ENCODE data around the gene AFAP1L2. TPM values are rescaled to one million over a fixed set of nuclear protein-coding genes. Genes with fewer than 3 reads are reported as not detected.

AFAP1L2 gene
- total RNA-seq, 5 donors from 2014 or later (not counting 1 experiment from before 2014, with no cell fraction given): 1.0 to 3.8 (median 2.1) TPM

DNA sequence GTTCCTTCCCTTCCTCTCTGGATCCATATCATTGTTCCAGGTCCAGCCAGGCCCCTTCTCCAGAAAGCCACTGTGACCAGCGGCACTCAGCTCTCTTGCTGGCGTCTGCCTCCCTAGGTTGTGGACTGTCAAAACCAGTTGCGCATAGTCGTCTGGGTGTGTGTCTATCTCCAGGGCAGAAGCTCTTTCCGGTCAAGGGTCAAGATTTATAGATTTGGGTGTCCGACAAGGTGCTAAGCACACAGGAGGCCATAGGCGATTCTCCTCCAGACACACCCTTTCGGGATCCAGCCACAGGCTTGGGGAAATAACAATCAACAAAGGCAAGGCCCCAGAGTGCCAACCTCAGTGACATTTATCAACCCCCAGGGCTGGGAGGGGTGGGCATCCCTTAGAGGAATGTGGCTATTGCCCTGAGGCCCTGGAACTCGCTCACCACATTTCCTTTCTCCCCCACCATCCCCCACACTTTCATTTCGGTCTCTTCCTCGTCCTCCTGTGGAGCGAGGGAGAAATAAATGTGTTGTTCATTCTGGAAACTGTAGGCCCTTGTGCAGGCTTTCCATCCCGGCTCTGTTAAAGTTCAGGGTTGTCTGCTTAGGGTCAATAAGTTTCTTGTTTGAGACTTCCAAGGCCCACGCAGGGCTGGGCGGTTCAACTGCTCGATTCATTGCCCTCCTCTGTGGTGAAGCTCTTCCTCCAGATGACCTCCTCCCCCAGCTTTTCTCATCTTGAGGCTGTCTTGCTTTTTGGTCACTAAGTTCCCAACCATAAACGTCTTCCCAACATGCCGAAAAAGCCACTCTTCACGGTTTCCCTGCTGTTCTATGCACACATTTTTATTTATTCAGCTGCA, 57.9 kb downstream of the AFAP1L2 start:
- DNase-seq (no peak), ATAC-seq (replicated peaks in 1 of 4) (no peak)
- Histone ChIP-seq H3K4me1 (ENCODE audit: control insufficient read depth in 1 of 2, extremely low read depth in 1 of 2, insufficient read depth in 2 of 2, low read length in 2 of 2) (no peaks in the 10 kb centered on the region), H3K4me3 (ENCODE audit: control insufficient read depth in 1 of 2, extremely low read depth in 1 of 2, low read length in 1 of 2) (no peak overlapping the region), H3K27me3 (replicated peaks in 1 of 2; ENCODE audit: control insufficient read depth in 2 of 2, extremely low read depth in 1 of 2, insufficient read depth in 2 of 2, low read length in 1 of 2) (peaks cover 0 to 12% of the 10 kb centered on the region in 2 experiments), H3K9me3 (no peaks in the 10 kb centered on the region), H3K27ac (ENCODE audit: low read length) (no peak overlapping the region), H3K36me3 (ENCODE audit: control insufficient read depth in 2 of 2, extremely low read depth in 1 of 2, insufficient read depth in 1 of 2, low read length in 1 of 2) (no peaks in the 10 kb centered on the region)
- Mint-ChIP-seq H3K4me3 (no peak overlapping the region), H3K27ac (no peak overlapping the region), H3K4me1 (no peaks in the 10 kb centered on the region), H3K9me3 (no peaks in the 10 kb centered on the region), H3K27me3 (peaks cover 0 to 4% of the 10 kb centered on the region in 2 donors), H3K36me3 (no peaks in the 10 kb centered on the region)
- 83% methylated on average over 10 of the region's 19 CpGs for WGBS (ENCODE audit: insufficient coverage)
- ChIA-PET POLR2A (interaction anchor here in 1 of 2 donors (0.6 kb wide), 1 partner anchor 684 kb away, joined by 3 read pairs; no protein-coding TSS in a partner anchor), CTCF (no interaction called here)

DNA sequence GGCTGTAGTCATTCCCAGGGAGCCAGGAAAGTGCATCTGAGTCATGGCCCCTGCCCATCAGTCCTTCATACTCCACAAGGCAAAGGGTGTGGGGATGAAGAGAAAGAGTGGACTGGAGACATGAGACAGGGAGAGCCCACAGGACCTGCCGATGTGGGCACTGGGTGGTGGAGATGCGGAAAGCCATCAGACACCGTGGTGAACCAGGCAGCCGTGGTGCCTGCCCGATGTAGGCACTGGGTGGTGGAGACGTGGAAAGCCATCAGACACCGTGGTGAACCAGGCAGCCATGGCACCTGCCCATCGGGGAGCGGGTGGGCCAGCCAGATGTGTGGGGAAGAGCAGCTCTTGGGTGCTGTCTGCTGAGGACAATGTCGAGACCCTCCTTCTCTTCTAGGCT, 58.6 kb downstream of the AFAP1L2 start:
- Histone ChIP-seq H3K4me3 (ENCODE audit: control insufficient read depth in 1 of 2, extremely low read depth in 1 of 2, low read length in 1 of 2) (no peak overlapping the region), H3K27me3 (replicated peaks in 1 of 2; ENCODE audit: control insufficient read depth in 2 of 2, extremely low read depth in 1 of 2, insufficient read depth in 2 of 2, low read length in 1 of 2) (peaks cover 0 to 9% of the 10 kb centered on the region in 2 experiments), H3K36me3 (ENCODE audit: control insufficient read depth in 2 of 2, extremely low read depth in 1 of 2, insufficient read depth in 1 of 2, low read length in 1 of 2) (no peaks in the 10 kb centered on the region), H3K27ac (ENCODE audit: low read length) (no peak overlapping the region), H3K9me3 (no peaks in the 10 kb centered on the region), H3K4me1 (ENCODE audit: control insufficient read depth in 1 of 2, extremely low read depth in 1 of 2, insufficient read depth in 2 of 2, low read length in 2 of 2) (no peaks in the 10 kb centered on the region)
- POLR2A ChIA-PET: no interaction called here
- Mint-ChIP-seq H3K27me3 (peaks cover 0 to 4% of the 10 kb centered on the region in 2 donors), H3K27ac (no peak overlapping the region), H3K36me3 (no peaks in the 10 kb centered on the region), H3K4me3 (no peak overlapping the region), H3K4me1 (no peaks in the 10 kb centered on the region), H3K9me3 (no peaks in the 10 kb centered on the region)
- ATAC-seq (replicated peaks in 1 of 4) (no peak), DNase-seq (no peak)
- CTCF ChIA-PET: no interaction called here
- 87% methylated on average over 8 of the region's 10 CpGs for WGBS (ENCODE audit: insufficient coverage)

DNA sequence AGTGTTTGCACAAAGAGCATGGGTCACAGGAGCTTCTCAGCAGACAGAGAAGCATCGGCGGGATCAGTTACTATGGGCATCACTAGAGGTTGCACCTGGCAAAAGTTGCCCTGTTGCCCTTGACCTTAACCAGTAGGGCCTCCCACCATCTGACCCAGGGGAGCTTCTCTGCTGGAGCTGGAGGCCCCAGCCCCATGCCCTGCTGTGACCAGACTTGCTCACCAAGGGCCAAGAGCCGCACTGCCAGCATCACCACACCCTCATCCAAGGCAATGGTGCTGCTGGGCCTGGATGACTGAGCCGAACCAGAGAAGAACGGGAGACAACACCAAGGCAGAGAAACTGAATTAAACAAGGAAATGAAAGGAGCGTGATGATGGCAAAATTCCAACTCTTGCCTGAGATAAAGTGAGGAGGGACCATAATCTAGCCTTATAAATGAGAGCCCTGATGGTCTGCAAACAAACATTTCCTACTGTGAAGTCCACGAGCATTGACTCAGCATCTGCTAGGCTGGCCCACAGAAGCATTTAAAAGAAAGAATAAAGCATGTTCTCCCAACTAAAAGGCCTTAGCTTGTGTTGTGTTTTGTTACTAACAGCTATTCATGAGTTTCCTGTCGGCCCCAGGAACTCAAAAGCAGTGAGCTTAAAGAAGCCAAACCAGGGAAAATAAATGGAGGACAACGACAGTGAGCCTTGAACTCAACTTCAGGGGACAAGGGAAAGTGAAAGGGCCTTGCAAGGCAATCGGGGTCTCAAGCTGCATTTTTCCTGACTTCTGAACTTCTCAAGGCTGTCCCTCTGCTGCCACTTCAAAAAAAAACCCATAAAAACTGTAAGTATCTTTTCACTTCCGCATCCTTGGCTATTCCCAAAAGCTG, 60.4 kb downstream of the AFAP1L2 start:
- ChIA-PET POLR2A (no interaction called here), CTCF (interaction anchor here in 1 of 2 donors (0.6 kb wide), 1 partner anchor 1585 kb away, joined by 3 read pairs; no protein-coding TSS in a partner anchor)
- Histone ChIP-seq H3K27ac (ENCODE audit: low read length) (no peak overlapping the region), H3K27me3 (replicated peaks in 1 of 2; ENCODE audit: control insufficient read depth in 2 of 2, extremely low read depth in 1 of 2, insufficient read depth in 2 of 2, low read length in 1 of 2) (peaks cover 0 to 5% of the 10 kb centered on the region in 2 experiments), H3K4me1 (ENCODE audit: control insufficient read depth in 1 of 2, extremely low read depth in 1 of 2, insufficient read depth in 2 of 2, low read length in 2 of 2) (no peaks in the 10 kb centered on the region), H3K36me3 (ENCODE audit: control insufficient read depth in 2 of 2, extremely low read depth in 1 of 2, insufficient read depth in 1 of 2, low read length in 1 of 2) (no peaks in the 10 kb centered on the region), H3K4me3 (ENCODE audit: control insufficient read depth in 1 of 2, extremely low read depth in 1 of 2, low read length in 1 of 2) (no peak overlapping the region), H3K9me3 (no peaks in the 10 kb centered on the region)
- Mint-ChIP-seq H3K36me3 (no peaks in the 10 kb centered on the region), H3K4me3 (no peak overlapping the region), H3K27ac (no peak overlapping the region), H3K9me3 (no peaks in the 10 kb centered on the region), H3K27me3 (no peaks in the 10 kb centered on the region), H3K4me1 (no peaks in the 10 kb centered on the region)
- 80% methylated on average over 7 of the region's 11 CpGs for WGBS (ENCODE audit: insufficient coverage)
- ATAC-seq (replicated peaks in 1 of 4) (no peak), DNase-seq (no peak)

DNA sequence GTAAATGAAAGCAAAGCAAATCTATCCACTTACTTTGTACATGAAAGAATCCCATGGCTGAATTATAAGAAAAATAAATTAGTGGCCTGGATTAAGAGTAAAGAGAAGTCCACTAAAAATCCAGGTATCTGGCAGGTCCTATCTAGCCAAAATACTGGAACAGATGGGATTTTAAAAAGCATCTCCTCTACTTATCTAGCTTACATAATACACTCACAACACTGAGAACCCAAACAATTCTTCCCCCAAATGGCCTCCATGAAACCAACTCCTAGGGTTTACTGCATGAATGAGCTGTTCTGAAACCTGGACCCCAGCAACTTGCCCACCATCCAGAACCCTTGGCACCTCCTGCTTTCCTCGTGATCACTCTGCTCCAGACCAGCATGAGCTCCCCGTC, 61.3 kb downstream of the AFAP1L2 start:
- no peak for DNase-seq
- CTCF ChIA-PET: no interaction called here
- H3K27ac ChIP-seq (ENCODE audit: low read length): no peak overlapping the region
- ATAC-seq (replicated peaks in 1 of 4): no peak
- H3K4me3 ChIP-seq (ENCODE audit: control insufficient read depth in 1 of 2, extremely low read depth in 1 of 2, low read length in 1 of 2): no peak overlapping the region
- no peaks in the 10 kb centered on the region for H3K36me3 Mint-ChIP-seq
- no peak overlapping the region for H3K4me3 Mint-ChIP-seq
- H3K27ac Mint-ChIP-seq: no peak overlapping the region
- no peaks in the 10 kb centered on the region for H3K27me3 Mint-ChIP-seq
- POLR2A ChIA-PET: no interaction called here
- H3K27me3 ChIP-seq (replicated peaks in 1 of 2; ENCODE audit: control insufficient read depth in 2 of 2, extremely low read depth in 1 of 2, insufficient read depth in 2 of 2, low read length in 1 of 2): peaks cover 0 to 5% of the 10 kb centered on the region in 2 experiments
- no peaks in the 10 kb centered on the region for H3K9me3 Mint-ChIP-seq
- WGBS (ENCODE audit: insufficient coverage): no CpG with 5 or more reads among the region's 2 CpGs
- no peaks in the 10 kb centered on the region for H3K4me1 Mint-ChIP-seq
- no peaks in the 10 kb centered on the region for H3K9me3 ChIP-seq
- H3K4me1 ChIP-seq (ENCODE audit: control insufficient read depth in 1 of 2, extremely low read depth in 1 of 2, insufficient read depth in 2 of 2, low read length in 2 of 2): no peaks in the 10 kb centered on the region
- no peaks in the 10 kb centered on the region for H3K36me3 ChIP-seq (ENCODE audit: control insufficient read depth in 2 of 2, extremely low read depth in 1 of 2, insufficient read depth in 1 of 2, low read length in 1 of 2)

DNA sequence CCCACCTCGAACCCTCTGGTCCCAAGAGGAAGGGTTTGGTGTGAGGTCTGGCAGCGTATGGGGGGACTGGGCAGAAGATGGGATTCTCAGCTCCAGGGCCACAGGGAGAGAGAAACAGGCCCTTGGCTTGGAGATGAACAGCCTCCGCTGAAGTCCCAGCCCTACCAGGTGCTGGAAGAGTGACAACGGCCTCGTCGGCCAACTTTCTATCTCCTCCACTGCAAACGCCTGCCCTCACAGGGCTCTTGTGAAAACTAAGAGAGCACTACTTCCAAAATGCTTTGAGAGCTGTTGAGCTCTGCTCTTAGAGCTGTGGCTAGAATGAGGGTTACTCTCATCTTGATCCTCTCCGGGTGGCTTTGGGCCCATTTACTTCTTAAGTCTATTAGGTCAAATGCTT, 63.5 kb downstream of the AFAP1L2 start:
- CTCF ChIA-PET: no interaction called here

DNA sequence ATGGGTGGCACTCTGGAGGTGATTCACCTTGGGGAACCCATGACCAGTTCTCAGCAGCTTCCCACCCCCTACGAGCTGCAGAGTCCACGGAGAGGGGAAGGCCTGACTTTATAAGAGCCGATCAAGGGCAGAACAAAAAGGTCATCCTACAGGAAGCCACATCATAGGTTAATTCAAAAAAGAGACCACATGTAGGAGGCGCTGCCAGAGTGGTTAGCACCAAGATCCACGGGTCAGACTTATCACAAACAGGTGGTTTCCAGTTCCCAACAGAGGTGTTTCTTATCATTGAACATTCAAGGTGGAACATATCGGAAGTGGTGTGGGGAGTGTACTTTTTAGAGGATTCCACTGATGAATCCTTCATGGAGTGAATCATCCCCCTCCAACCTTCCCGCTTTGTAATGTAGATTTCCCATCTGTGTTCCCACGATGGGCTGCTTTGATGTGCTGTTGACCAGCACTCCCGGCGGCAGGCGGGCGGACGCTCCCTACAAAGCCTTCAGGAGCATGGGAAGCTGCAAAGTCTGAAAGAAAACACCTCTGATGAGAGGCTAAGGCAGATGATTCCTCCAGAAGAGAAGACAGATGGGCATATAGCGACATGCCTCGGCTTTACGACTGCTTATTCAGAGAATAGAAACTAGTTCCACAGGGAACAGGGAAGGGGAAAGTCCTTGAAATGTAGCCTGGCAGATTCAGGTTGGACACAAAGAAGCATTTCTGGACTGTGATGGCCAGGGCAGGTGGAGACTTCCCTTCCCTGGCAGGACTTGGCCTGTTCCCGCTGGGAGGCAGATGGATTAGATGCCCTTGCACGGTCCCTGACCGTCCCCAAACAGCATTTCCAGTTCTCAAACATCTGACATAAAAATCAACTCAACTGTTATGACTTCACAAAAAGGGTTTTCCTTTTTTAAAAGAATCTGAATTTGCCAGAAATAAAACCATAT, 66.5 kb downstream of the AFAP1L2 start:
- peaks cover 0 to 14% of the 10 kb centered on the region in 2 donors for H3K27me3 Mint-ChIP-seq
- 78% methylated on average over 13 of the region's 19 CpGs for WGBS (ENCODE audit: insufficient coverage)

More for the DNA sequence above, 63.5 kb downstream of the AFAP1L2 start:
- Histone ChIP-seq H3K4me1 (ENCODE audit: control insufficient read depth in 1 of 2, extremely low read depth in 1 of 2, insufficient read depth in 2 of 2, low read length in 2 of 2) (no peaks in the 10 kb centered on the region), H3K4me3 (ENCODE audit: control insufficient read depth in 1 of 2, extremely low read depth in 1 of 2, low read length in 1 of 2) (no peak overlapping the region), H3K27ac (ENCODE audit: low read length) (no peak overlapping the region), H3K27me3 (replicated peaks in 1 of 2; ENCODE audit: control insufficient read depth in 2 of 2, extremely low read depth in 1 of 2, insufficient read depth in 2 of 2, low read length in 1 of 2) (peaks cover 0 to 8% of the 10 kb centered on the region in 2 experiments), H3K9me3 (no peaks in the 10 kb centered on the region), H3K36me3 (ENCODE audit: control insufficient read depth in 2 of 2, extremely low read depth in 1 of 2, insufficient read depth in 1 of 2, low read length in 1 of 2) (no peaks in the 10 kb centered on the region)
- Mint-ChIP-seq H3K27ac (no peak overlapping the region), H3K27me3 (peaks cover 0 to 8% of the 10 kb centered on the region in 2 donors), H3K9me3 (no peaks in the 10 kb centered on the region), H3K36me3 (no peaks in the 10 kb centered on the region), H3K4me1 (no peaks in the 10 kb centered on the region), H3K4me3 (no peak overlapping the region)
- DNase-seq: no peak
- ATAC-seq (replicated peaks in 1 of 4): no peak
- POLR2A ChIA-PET: no interaction called here
- 83% methylated on average over 2 of the region's 8 CpGs for WGBS (ENCODE audit: insufficient coverage)

More for the DNA sequence above, 66.5 kb downstream of the AFAP1L2 start:
- H3K27ac ChIP-seq (ENCODE audit: low read length): no peak overlapping the region
- Mint-ChIP-seq H3K27ac (no peak overlapping the region), H3K9me3 (no peaks in the 10 kb centered on the region), H3K36me3 (no peaks in the 10 kb centered on the region), H3K4me1 (no peaks in the 10 kb centered on the region), H3K4me3 (no peak overlapping the region)
- ChIA-PET CTCF (no interaction called here), POLR2A (no interaction called here)
- no peaks in the 10 kb centered on the region for H3K36me3 ChIP-seq (ENCODE audit: control insufficient read depth in 2 of 2, extremely low read depth in 1 of 2, insufficient read depth in 1 of 2, low read length in 1 of 2)
- H3K9me3 ChIP-seq: no peaks in the 10 kb centered on the region
- no peaks in the 10 kb centered on the region for H3K4me1 ChIP-seq (ENCODE audit: control insufficient read depth in 1 of 2, extremely low read depth in 1 of 2, insufficient read depth in 2 of 2, low read length in 2 of 2)
- peaks cover 0 to 7% of the 10 kb centered on the region in 2 experiments for H3K27me3 ChIP-seq (replicated peaks in 1 of 2; ENCODE audit: control insufficient read depth in 2 of 2, extremely low read depth in 1 of 2, insufficient read depth in 2 of 2, low read length in 1 of 2)
- DNase-seq: no peak
- H3K4me3 ChIP-seq (ENCODE audit: control insufficient read depth in 1 of 2, extremely low read depth in 1 of 2, low read length in 1 of 2): no peak overlapping the region
- ATAC-seq (replicated peaks in 1 of 4): no peak

All from T-cell (primary cell).